H1 (cell line): ENCODE measurements around the gene MAP7D2.

Experiments used
- CEBPB ChIP-seq: IDR thresholded peaks from 2 replicates; pipeline ENCODE4 v1.6.1; 2012; ENCODE audit warnings: low read depth, low read length
- CTCF ChIP-seq, 3 experiments: IDR thresholded peaks; 1 replicate in 2 of 3; 2 replicates in 1 of 3; pipeline versions ENCODE4 v1.5.1 to v1.6.1; 2011; ENCODE audit warnings: low read length in 3 of 3, mild to moderate bottlenecking in 3 of 3, inconsistent platforms in 2 of 3, low read depth in 1 of 3, moderate library complexity in 1 of 3; ENCODE audit not compliant: insufficient read depth in 1 of 3; ENCODE audit errors: control extremely low read depth in 1 of 3
- EZH2 ChIP-seq: fragments of 200-600 bp; sonication (generic); IDR thresholded peaks from 2 replicates; pipeline ENCODE4 v1.7.1; 2012; ENCODE audit warnings: low read depth, mild to moderate bottlenecking, moderate library complexity, low read length, inconsistent platforms; ENCODE audit not compliant: severe bottlenecking
- JUN ChIP-seq: IDR thresholded peaks from 2 replicates; pipeline ENCODE4 v1.6.1; 2011; ENCODE audit warnings: low read depth, mild to moderate bottlenecking, improper control_type of control experiment, low read length
- MAFK ChIP-seq: IDR thresholded peaks from 2 replicates; pipeline ENCODE4 v1.6.1; 2012; ENCODE audit warnings: low read depth, mild to moderate bottlenecking, improper control_type of control experiment, low read length
- POLR2A ChIP-seq, 2 experiments: IDR thresholded peaks; 1 replicate in 1 of 2; 2 replicates in 1 of 2; pipeline ENCODE4 v1.6.1; 2011; ENCODE audit warnings: low read depth in 2 of 2, low read length in 2 of 2, mild to moderate bottlenecking in 2 of 2; ENCODE audit errors: control extremely low read depth in 1 of 2
- POLR2AphosphoS5 ChIP-seq: IDR thresholded peaks from 2 replicates; pipeline ENCODE4 v1.6.1; 2011; ENCODE audit warnings: low read depth, low read length
- RAD21 ChIP-seq, 2 experiments: IDR thresholded peaks in 1 of 2; conservative IDR thresholded peaks in 1 of 2; 2 replicates each; pipeline ENCODE4 v1.6.1; 2011; ENCODE audit warnings: low read depth in 2 of 2, low read length in 2 of 2, improper control_type of control experiment in 1 of 2, inconsistent platforms in 1 of 2, mild to moderate bottlenecking in 1 of 2, moderate library complexity in 1 of 2
- RXRA ChIP-seq: IDR thresholded peaks from 2 replicates; pipeline ENCODE4 v1.6.1; 2011; ENCODE audit warnings: low read depth, mild to moderate bottlenecking, low read length, moderate library complexity; ENCODE audit not compliant: insufficient read depth
- SP1 ChIP-seq: IDR thresholded peaks from 2 replicates; pipeline ENCODE4 v1.6.1; 2011; ENCODE audit warnings: low read depth, low read length
- TAF1 ChIP-seq: IDR thresholded peaks from 2 replicates; pipeline ENCODE4 v1.6.1; 2011; ENCODE audit warnings: mild to moderate bottlenecking, low read depth, low read length
- TCF12 ChIP-seq: IDR thresholded peaks from 2 replicates; pipeline ENCODE4 v1.6.1; 2011; ENCODE audit warnings: low read depth, mild to moderate bottlenecking, low read length
- TEAD4 ChIP-seq: IDR thresholded peaks from 2 replicates; pipeline ENCODE4 v1.6.1; 2012; ENCODE audit warnings: low read depth, low read length, inconsistent platforms, mixed read lengths
- YY1 ChIP-seq: IDR thresholded peaks from 2 replicates; pipeline ENCODE4 v1.6.1; 2011; ENCODE audit warnings: low read depth, mild to moderate bottlenecking, low read length

- TF ChIP-seq RXRA (no peak), POLR2A (IDR thresholded peaks at IDR 0.05; ENCODE audit: control extremely low read depth in 1 of 2, low read depth in 2 of 2, low read length in 2 of 2) (no peak), RAD21 (IDR thresholded peaks at IDR 0.05 in 1 of 2, conservative IDR thresholded peaks at IDR 0.05 in 1 of 2; ENCODE audit: low read depth in 2 of 2, low read length in 2 of 2) (no peak), CTCF (IDR thresholded peaks at IDR 0.05; ENCODE audit: control extremely low read depth in 1 of 3, insufficient read depth in 1 of 3, low read depth in 1 of 3, low read length in 3 of 3) (no peak), POLR2AphosphoS5 (no peak), TAF1 (no peak), SP1 (no peak), YY1 (no peak), TCF12 (no peak), EZH2 (no peak), JUN (no peak), TEAD4 (no peak), CEBPB (no peak), MAFK (no peak)
Observed at GRCh38 chrX:19987856-19988255, 128.9 kb downstream of the MAP7D2 start.
